ENCODE measurements around the gene GBP6. TPM values are rescaled to one million over a fixed set of nuclear protein-coding genes. Genes with fewer than 3 reads are reported as not detected.

GBP6 gene, protein sequence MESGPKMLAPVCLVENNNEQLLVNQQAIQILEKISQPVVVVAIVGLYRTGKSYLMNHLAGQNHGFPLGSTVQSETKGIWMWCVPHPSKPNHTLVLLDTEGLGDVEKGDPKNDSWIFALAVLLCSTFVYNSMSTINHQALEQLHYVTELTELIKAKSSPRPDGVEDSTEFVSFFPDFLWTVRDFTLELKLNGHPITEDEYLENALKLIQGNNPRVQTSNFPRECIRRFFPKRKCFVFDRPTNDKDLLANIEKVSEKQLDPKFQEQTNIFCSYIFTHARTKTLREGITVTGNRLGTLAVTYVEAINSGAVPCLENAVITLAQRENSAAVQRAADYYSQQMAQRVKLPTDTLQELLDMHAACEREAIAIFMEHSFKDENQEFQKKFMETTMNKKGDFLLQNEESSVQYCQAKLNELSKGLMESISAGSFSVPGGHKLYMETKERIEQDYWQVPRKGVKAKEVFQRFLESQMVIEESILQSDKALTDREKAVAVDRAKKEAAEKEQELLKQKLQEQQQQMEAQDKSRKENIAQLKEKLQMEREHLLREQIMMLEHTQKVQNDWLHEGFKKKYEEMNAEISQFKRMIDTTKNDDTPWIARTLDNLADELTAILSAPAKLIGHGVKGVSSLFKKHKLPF
- not detected in 2 replicates for total RNA-seq

DNA sequence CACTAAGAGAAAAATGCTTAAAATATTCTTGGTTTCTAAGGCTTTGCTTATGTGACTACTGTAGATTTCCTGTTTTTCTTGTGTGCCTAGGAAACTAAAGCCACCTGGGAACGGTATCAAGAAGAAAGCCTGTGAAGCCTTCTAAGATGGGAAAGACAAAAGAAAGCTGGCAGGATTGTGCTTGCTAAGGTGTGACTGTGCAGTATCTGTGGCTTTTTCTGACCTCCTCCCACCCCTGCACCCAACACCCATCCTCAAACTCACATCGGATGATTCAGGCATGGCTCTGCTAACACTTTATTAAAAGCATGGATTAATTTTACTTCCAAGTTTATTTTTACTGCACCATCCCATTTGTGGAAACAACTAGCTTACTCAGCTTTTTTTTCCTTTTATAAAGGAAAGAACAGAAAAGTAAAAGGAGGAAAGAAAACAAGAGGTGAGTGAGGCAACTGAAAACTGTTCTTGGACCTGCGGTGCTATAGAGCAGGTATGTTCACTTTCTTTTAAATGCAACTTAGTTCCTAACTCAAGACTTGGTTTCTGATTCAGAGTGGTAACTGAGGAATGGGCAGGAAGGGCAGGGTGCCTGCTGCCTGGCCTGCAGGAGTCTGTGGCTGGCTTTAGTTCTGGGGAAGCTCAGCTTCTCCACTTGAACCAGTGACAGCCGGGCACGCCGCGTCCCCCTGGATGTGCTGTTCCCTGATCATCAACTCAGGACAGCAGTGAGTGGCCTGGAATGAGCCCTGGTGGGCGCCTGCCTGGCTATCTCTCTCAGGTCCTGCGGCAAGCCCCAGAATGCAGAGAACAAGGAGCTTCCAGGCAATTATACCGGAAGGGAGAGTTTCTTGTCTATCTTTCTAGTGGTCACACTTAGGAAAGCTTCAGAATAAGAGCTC is at the start of gene GBP6:
GBP6 (plus strand) TSS at position 422 of the 899 bp plus-strand sequence. CDS start 4,493 bp downstream, outside the sequence.

Other genes starting within 250 kb of the GBP6 start
- 2.1 and 9.4 TPM in 2 replicates for gene GBP2, start 237.9 kb upstream of the GBP6 start, total RNA-seq
- not detected in 2 replicates for gene GBP7, start 188.1 kb upstream of the GBP6 start, total RNA-seq
- gene GBP4, start 165.1 kb upstream of the GBP6 start, total RNA-seq: 0.17 and 0.70 TPM in 2 replicates
- gene GBP5, start 91.2 kb upstream of the GBP6 start, total RNA-seq: not detected in 2 replicates
- 0.58 and 1.4 TPM in 2 replicates for gene LRRC8B, start 160.8 kb downstream of the GBP6 start, total RNA-seq

All from pericardium fibroblast (primary cell).